ENCODE measurements around the gene PEX26. TPM values are rescaled to one million over a fixed set of nuclear protein-coding genes. Genes with fewer than 3 reads are reported as not detected.
"Not testable (repeated sequence)": the region's sequence is repeated elsewhere in the genome, so short reads cannot be mapped to it uniquely, and the experiment has no call there.

The PEX26 gene
- total RNA-seq, 1 experiment from 2014 or later: 23.4 TPM

- DNase-seq (ENCODE audit: low spot score): no peak
Observed at GRCh38 chr22:18119409-18120110, 41.8 kb downstream of the PEX26 start.

- DNase-seq (ENCODE audit: low spot score): no peak
Observed at GRCh38 chr22:18120857-18121256, 43.1 kb downstream of the PEX26 start.

- DNase-seq (ENCODE audit: low spot score): no peak
Observed at GRCh38 chr22:18121506-18121905, 43.7 kb downstream of the PEX26 start.

- no peak for DNase-seq (ENCODE audit: low spot score)
Observed at GRCh38 chr22:18121954-18122554, 44.3 kb downstream of the PEX26 start.

GRCh38 chr22:18123476-18124025 is 45.8 kb downstream of the PEX26 start:
- not testable (repeated sequence) for DNase-seq (ENCODE audit: low spot score)

GRCh38 chr22:18126606-18127005 is 48.8 kb downstream of the PEX26 start:
- DNase-seq (ENCODE audit: low spot score): no peak

GRCh38 chr22:18130018-18130417 is 52.2 kb downstream of the PEX26 start:
- DNase-seq (ENCODE audit: low spot score): no peak

GRCh38 chr22:18130699-18131429 is 53.1 kb downstream of the PEX26 start:
- no peak for DNase-seq (ENCODE audit: low spot score)

- no peak for DNase-seq (ENCODE audit: low spot score)
Observed at GRCh38 chr22:18133452-18133851, 55.7 kb downstream of the PEX26 start.

- no peak for DNase-seq (ENCODE audit: low spot score)
Observed at GRCh38 chr22:18136563-18137320, 59.0 kb downstream of the PEX26 start.

GRCh38 chr22:18141004-18141403 is 63.2 kb downstream of the PEX26 start:
- DNase-seq (ENCODE audit: low spot score): not testable (repeated sequence)

- DNase-seq (ENCODE audit: low spot score): no peak
Observed at GRCh38 chr22:18144105-18144504, 66.3 kb downstream of the PEX26 start.

GRCh38 chr22:18145676-18146388 is 68.0 kb downstream of the PEX26 start:
- no peak for DNase-seq (ENCODE audit: low spot score)

GRCh38 chr22:18146389-18146753 is 68.6 kb downstream of the PEX26 start:
- DNase-seq (ENCODE audit: low spot score): no peak

- no peak for DNase-seq (ENCODE audit: low spot score)
Observed at GRCh38 chr22:18147791-18148190, 70.0 kb downstream of the PEX26 start.

- no peak for DNase-seq (ENCODE audit: low spot score)
Observed at GRCh38 chr22:18148293-18148965, 70.6 kb downstream of the PEX26 start.

GRCh38 chr22:18152519-18152918 is 74.7 kb downstream of the PEX26 start:
- DNase-seq (ENCODE audit: low spot score): no peak

GRCh38 chr22:18154821-18155390 is 77.1 kb downstream of the PEX26 start:
- no peak for DNase-seq (ENCODE audit: low spot score)
